GM23248 (cell line): ENCODE results near the gene PRSS16. TPM values are rescaled to one million over a fixed set of nuclear protein-coding genes. Genes with fewer than 3 reads are reported as not detected.
"Not testable (repeated sequence)": the region's sequence is repeated elsewhere in the genome, so short reads cannot be mapped to it uniquely, and the experiment has no call there.

Experiments used
- DNase-seq: peaks from one replicate; pipeline ENCODE4 v3.0.0-alpha.2; 2015
- H2AFZ ChIP-seq: fragments of 200-600 bp; sonication (generic); 2 replicates; pipeline ENCODE4 v1.6.1; 2016; ENCODE audit warnings: antibody characterized with exemption
- H3F3A ChIP-seq: fragments of 200-600 bp; sonication (generic); 2 replicates; pipeline ENCODE4 v1.6.1; 2016; ENCODE audit warnings: mild to moderate bottlenecking, antibody characterized with exemption, mixed run types; ENCODE audit not compliant: insufficient read depth
- H3K27ac ChIP-seq: fragments of 200-600 bp; sonication (generic); 2 replicates; pipeline ENCODE4 v1.5.1; 2016; ENCODE audit warnings: mild to moderate bottlenecking
- H3K27me3 ChIP-seq: fragments of 200-600 bp; sonication (generic); replicated peaks from 2 replicates; pipeline ENCODE4 v1.6.1; 2016; ENCODE audit warnings: mild to moderate bottlenecking; ENCODE audit not compliant: insufficient read depth
- H3K36me3 ChIP-seq: fragments of 200-600 bp; sonication (generic); 2 replicates; pipeline ENCODE4 v1.6.1; 2016; ENCODE audit warnings: low read depth, mild to moderate bottlenecking
- H3K4me1 ChIP-seq: fragments of 200-600 bp; sonication (generic); 2 replicates; pipeline ENCODE4 v1.6.1; 2016; ENCODE audit warnings: mild to moderate bottlenecking; ENCODE audit not compliant: insufficient read depth
- H3K4me2 ChIP-seq: fragments of 200-600 bp; sonication (generic); one replicate; pipeline ENCODE4 v1.6.1; 2016; ENCODE audit warnings: mild to moderate bottlenecking; ENCODE audit not compliant: unreplicated experiment
- H3K4me3 ChIP-seq: fragments of 200-600 bp; sonication (generic); 2 replicates; pipeline ENCODE4 v1.5.1; 2016; ENCODE audit warnings: mild to moderate bottlenecking
- H3K79me2 ChIP-seq: fragments of 200-600 bp; sonication (generic); 2 replicates; pipeline ENCODE4 v1.6.1; 2016; ENCODE audit warnings: mild to moderate bottlenecking; ENCODE audit not compliant: insufficient read depth
- H3K9ac ChIP-seq: fragments of 200-600 bp; sonication (generic); 2 replicates; pipeline ENCODE4 v1.6.1; 2016; ENCODE audit warnings: mild to moderate bottlenecking
- H3K9me2 ChIP-seq: fragments of 200-600 bp; sonication (generic); 2 replicates; pipeline ENCODE4 v1.6.1; 2016; ENCODE audit warnings: mixed run types, mild to moderate bottlenecking, moderate library complexity; ENCODE audit not compliant: insufficient read depth
- H3K9me3 ChIP-seq: fragments of 200-600 bp; sonication (generic); one replicate; pipeline ENCODE4 v1.6.1; 2017; ENCODE audit warnings: low read depth
- H4K20me1 ChIP-seq: fragments of 200-600 bp; sonication (generic); 2 replicates; pipeline ENCODE4 v1.6.0; 2016; ENCODE audit not compliant: insufficient read depth
- EZH2 ChIP-seq: fragments of 200-600 bp; sonication (generic); IDR thresholded peaks from 2 replicates; pipeline ENCODE4 v1.6.1; 2018; ENCODE audit warnings: antibody characterized with exemption, mild to moderate bottlenecking; ENCODE audit not compliant: insufficient read depth, poor library complexity, severe bottlenecking
- EZH2phosphoT487 ChIP-seq: fragments of 200-600 bp; sonication (generic); IDR thresholded peaks from 2 replicates; pipeline ENCODE4 v1.6.1; 2018; ENCODE audit warnings: antibody characterized with exemption, moderate library complexity, mild to moderate bottlenecking, low read depth; ENCODE audit not compliant: insufficient read depth
- WGBS, 2 experiments: methylation state at CpG; one replicate each; pipeline ENCODE4 v1.1.6; 2015 to 2017; ENCODE audit warnings: low lambda C conversion rate in 2 of 2, low coverage in 1 of 2; ENCODE audit errors: missing lambda C conversion rate in 2 of 2; 5-methylcytosine and 5-hydroxymethylcytosine counted together
- in situ Hi-C: fragments of 300-500 bp; cut with MboI; formaldehyde crosslinking; loops from 2 replicates; pipeline ENCODE4 v1.15.0; 2020
- polyA plus RNA-seq: library from polyadenylated mRNA; unstranded; fragments of >200 nt; fragmentation: Nextera tagmentation; extraction: Ambion mirVana; gene quantifications from 2 replicates; pipeline ENCODE4 v1.2.1, GENCODE V29; 2016
- total RNA-seq: library from RNA; depleted of rRNA; stranded (reverse); fragments of >200 nt; shearing (Covaris generic); gene quantifications from 2 replicates; pipeline ENCODE4 v1.2.3, GENCODE V29; 2014

The PRSS16 gene
- total and polyA plus RNA-seq, 2 experiments from 2014 or later = 0.86 TPM; not detected in 1

- Histone ChIP-seq H3K9ac (no peak overlapping the region), H3K4me3 (no peak overlapping the region), H3K9me2 (no peaks in the 10 kb centered on the region), H4K20me1 (no peaks in the 10 kb centered on the region), H3F3A (no peaks in the 10 kb centered on the region), H3K27ac (no peak overlapping the region), H2AFZ (no peak overlapping the region), H3K27me3 (peaks cover 50% of the 10 kb centered on the region), H3K9me3 (no peaks in the 10 kb centered on the region), H3K4me1 (no peaks in the 10 kb centered on the region), H3K79me2 (no peaks in the 10 kb centered on the region), H3K36me3 (no peaks in the 10 kb centered on the region), H3K4me2 (no peak overlapping the region)
- in situ Hi-C loops = no loop called here
- DNase-seq = no peak
- TF ChIP-seq EZH2phosphoT487 = no peak
- TF ChIP-seq EZH2 = no peak
- WGBS, 2 experiments = 41 to 47% methylated on average over 1 of the region's 1 CpG
Measured at GRCh38 chr6:27255866-27256265, 8.4 kb downstream of the PRSS16 start.

- WGBS, 2 experiments = 5 to 8% methylated on average over 21 of the region's 21 CpGs
- H3K4me1 ChIP-seq = no peaks in the 10 kb centered on the region
- H3K4me2 ChIP-seq = peak overlapping the region; percentile 33
- H3K4me3 ChIP-seq = peak overlapping the region; percentile 10; the same call in 1 of the 2 replicates
- no peaks in the 10 kb centered on the region for H3F3A ChIP-seq
- H3K27me3 ChIP-seq = peaks cover 42% of the 10 kb centered on the region
- in situ Hi-C loops = no loop called here
- H4K20me1 ChIP-seq = no peaks in the 10 kb centered on the region
- TF ChIP-seq EZH2 = no peak
- no peak for TF ChIP-seq EZH2phosphoT487
- H3K27ac ChIP-seq = no peak overlapping the region
- no peaks in the 10 kb centered on the region for H3K36me3 ChIP-seq
- no peaks in the 10 kb centered on the region for H3K9me3 ChIP-seq
- no peaks in the 10 kb centered on the region for H3K9me2 ChIP-seq
- peak; percentile 11 for DNase-seq
- no peaks in the 10 kb centered on the region for H3K79me2 ChIP-seq
- H2AFZ ChIP-seq = peak overlapping the region; percentile 36
- H3K9ac ChIP-seq = no peak overlapping the region
Measured at GRCh38 chr6:27260369-27260768, 12.9 kb downstream of the PRSS16 start.

- Histone ChIP-seq H3K4me1 (no peaks in the 10 kb centered on the region), H2AFZ (peak overlapping the region; percentile 36; the same call in 1 of the 2 replicates)
Measured at GRCh38 chr6:27260836-27261375, 13.4 kb downstream of the PRSS16 start.

GRCh38 chr6:27263886-27264285 is 16.4 kb downstream of the PRSS16 start:
- H3K9me2 ChIP-seq = no peaks in the 10 kb centered on the region
- TF ChIP-seq EZH2phosphoT487 (no peak), EZH2 (no peak)
- H3K27ac ChIP-seq = no peak overlapping the region
- no peak overlapping the region for H3K4me3 ChIP-seq
- H4K20me1 ChIP-seq = no peaks in the 10 kb centered on the region
- H2AFZ ChIP-seq = no peak overlapping the region
- H3K9ac ChIP-seq = no peak overlapping the region
- no peaks in the 10 kb centered on the region for H3F3A ChIP-seq
- H3K9me3 ChIP-seq = no peaks in the 10 kb centered on the region
- no peaks in the 10 kb centered on the region for H3K79me2 ChIP-seq
- in situ Hi-C loops = no loop called here
- peaks cover 51% of the 10 kb centered on the region for H3K27me3 ChIP-seq
- H3K4me1 ChIP-seq = no peaks in the 10 kb centered on the region
- 62 to 71% methylated on average over 8 of the region's 8 CpGs for WGBS, 2 experiments
- no peak overlapping the region for H3K4me2 ChIP-seq
- no peak for DNase-seq
- H3K36me3 ChIP-seq = no peaks in the 10 kb centered on the region

More at GRCh38 chr6:27260836-27261375, 13.4 kb downstream of the PRSS16 start:
- Histone ChIP-seq H3K36me3 (no peaks in the 10 kb centered on the region), H3K27ac (no peak overlapping the region), H3K9me3 (no peaks in the 10 kb centered on the region), H3K4me2 (peak overlapping the region; percentile 33), H3K4me3 (peak overlapping the region; percentile 10; the same call in 1 of the 2 replicates), H3K9ac (no peak overlapping the region), H3K9me2 (no peaks in the 10 kb centered on the region), H3K79me2 (no peaks in the 10 kb centered on the region), H4K20me1 (no peaks in the 10 kb centered on the region), H3F3A (no peaks in the 10 kb centered on the region), H3K27me3 (peaks cover 39% of the 10 kb centered on the region)
- 6 to 11% methylated on average over 24 to 30 of the region's 30 CpGs for WGBS, 2 experiments
- in situ Hi-C loops = no loop called here
- TF ChIP-seq EZH2phosphoT487 (no peak), EZH2 (no peak)
- DNase-seq = no peak

GRCh38 chr6:27267003-27267402 is 19.5 kb downstream of the PRSS16 start:
- H2AFZ ChIP-seq, H3K4me3 ChIP-seq, H3K9me2 ChIP-seq, H3K9ac ChIP-seq, H4K20me1 ChIP-seq, H3K4me2 ChIP-seq, H3K79me2 ChIP-seq, H3K4me1 ChIP-seq, DNase-seq, H3F3A ChIP-seq, H3K9me3 ChIP-seq, in situ Hi-C loops, H3K27ac ChIP-seq, H3K36me3 ChIP-seq: not testable (repeated sequence)
- WGBS, 2 experiments = 61 to 65% methylated on average over 3 of the region's 3 CpGs
- H3K27me3 ChIP-seq = peaks cover 47% of the 10 kb centered on the region
